Measurements from ENCODE around the gene SPOCK2.

Gene SPOCK2

DNA sequence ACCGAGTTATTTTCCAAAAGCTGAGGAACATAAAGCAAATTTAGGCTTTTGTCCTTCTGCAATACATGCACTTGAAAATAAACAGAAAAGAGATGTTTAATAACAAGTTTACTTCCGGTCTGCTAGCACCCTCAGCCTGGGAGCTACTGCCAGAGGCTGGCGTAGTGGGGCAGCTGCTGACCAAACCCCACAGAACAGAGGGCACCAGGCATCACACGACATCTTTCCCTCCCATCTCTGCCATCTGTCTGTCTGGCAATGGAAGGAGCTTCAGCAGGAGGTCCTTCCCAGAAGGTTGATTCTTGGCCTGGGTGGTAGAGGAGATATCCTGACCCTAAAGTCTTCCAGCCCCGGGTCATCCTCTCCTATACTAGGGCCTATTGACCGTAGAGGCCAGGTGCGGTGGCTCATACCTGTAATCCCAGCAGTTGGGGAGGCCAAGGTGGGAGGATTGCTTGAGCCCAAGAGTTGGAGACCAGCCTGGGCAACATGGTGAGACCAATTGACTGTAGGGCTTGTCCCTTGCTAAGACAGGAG, 76.3 kb downstream of the SPOCK2 start:
- DNase-seq (ENCODE audit: low spot score) (no peak), FAIRE-seq (no peak)

DNA sequence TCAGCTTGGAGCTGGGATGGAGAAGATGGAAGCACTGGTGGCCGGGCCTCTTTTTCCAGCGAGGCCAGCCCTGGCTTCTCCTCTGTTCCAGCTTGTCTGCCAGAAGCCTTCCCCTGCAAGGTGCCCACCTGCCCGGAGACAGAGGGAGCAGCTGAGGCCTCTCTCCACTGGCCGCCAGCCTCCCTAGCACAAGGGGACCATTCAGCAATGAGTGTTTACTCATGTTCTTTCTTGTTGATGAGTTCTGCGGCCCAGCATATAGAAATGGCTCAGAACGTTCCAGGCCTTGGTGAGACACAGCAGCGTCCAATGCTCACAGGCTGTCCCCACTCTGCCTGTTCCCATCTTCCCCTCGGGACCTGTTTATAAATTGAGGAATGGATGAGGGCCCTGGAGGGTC, 76.9 kb downstream of the SPOCK2 start:
- DNase-seq (ENCODE audit: low spot score) (no peak), FAIRE-seq (no peak)

DNA sequence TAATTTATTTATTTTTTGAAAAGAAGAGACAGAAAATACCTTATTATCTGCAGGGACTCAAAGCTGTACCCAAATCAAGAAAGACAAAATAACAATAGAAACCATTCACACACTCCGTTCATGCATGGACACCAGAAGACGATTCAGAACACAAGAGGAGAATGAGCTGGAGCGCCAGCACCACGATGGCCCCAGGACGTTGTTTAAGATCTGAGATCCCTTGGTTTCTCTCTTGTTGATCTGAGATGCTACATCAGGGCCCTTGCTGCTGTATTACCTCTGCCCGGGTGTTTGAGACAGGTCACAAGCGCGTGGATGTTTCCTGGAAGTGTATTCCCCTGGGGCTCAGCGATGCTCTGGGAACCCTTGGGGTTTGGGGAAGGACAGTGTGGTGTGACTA, 77.3 kb downstream of the SPOCK2 start:
- FAIRE-seq (no peak), DNase-seq (ENCODE audit: low spot score) (no peak)

DNA sequence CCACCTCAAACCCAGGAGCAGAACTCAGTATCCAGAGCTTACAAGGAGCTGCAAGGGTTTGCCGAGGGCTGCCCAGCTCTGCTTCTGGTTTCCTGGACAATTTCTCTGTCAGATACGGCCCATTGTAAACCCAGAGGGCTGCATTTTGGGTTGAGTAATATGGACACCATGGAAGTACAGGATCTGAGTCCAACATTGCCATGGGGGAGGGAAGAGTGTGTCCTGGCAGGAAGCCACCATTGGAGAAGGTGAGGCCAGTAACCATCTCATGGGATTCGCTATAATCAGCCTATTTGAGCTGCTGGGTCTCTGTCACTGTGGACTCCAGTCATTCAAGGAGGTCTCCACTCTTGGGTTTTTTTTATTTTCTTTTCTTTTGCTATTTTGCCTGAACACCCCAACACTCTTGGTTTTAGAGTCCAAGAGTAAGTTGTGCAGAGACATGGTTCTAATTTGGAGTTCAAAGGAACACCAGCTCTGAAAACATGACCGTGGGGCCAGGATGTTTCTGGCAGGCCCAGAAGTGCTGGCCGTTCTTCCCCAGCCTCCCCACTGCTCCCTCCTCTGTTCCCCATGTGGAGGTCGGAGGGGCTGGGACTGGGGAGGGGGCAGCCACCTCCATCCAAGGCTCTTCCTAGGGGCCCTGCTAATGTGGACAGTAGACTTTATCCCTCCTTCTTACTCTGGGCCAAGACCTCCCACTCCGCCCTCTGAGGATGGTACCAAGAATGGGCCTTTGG, 77.9 kb downstream of the SPOCK2 start:
- FAIRE-seq: no peak
- no peak for DNase-seq (ENCODE audit: low spot score)

DNA sequence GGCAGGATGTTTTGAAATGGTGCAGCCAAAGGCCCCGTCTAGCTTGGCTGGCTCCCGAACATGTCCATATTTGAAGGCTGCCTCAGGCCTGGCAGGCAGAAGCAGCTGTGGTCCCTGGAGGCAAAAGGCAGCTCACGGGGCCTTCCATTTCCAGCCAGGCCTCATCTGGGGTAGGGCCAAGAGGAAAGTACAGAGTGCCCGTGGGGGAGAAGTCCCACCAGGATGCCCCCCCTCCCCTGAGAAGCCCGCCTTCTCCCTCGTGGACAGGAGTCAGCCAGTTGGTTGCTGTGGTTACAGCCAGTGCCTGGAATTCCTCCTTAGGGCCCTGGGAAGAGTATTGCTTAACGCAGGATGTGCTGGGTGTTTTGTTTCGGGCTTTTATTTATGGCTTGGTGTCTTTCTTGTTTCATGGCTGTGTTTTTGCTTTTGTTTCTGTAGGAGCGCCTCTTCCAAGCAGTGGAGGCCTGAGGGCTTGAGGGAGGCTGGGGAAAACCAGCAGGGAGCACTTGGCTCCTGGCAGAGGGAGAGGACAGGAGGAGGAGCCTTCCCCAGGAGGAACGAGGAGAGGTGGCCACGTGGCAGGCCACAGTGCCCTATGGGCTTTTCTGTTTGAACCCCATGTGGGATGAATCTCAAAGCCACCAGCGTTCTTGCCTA, 78.8 kb downstream of the SPOCK2 start:
- DNase-seq (ENCODE audit: low spot score): no peak
- FAIRE-seq: no peak

DNA sequence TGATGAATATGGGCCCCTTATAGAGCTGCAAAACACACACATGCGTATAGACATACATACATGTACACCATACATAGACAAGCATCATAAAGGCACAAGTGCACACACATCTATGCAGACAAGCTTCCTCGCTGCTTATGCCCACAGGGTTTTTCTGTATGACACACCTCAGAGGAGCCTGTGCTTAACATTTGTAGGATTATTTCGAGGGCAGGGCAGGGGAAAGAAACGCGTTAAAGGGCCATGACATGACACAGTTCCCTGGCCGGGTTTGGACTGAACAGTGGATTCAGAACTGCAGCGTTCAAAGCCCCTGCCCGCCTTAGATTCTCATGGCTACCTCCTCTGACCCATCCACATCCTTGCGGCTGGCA, 79.3 kb downstream of the SPOCK2 start:
- DNase-seq (ENCODE audit: low spot score) (no peak), FAIRE-seq (no peak)

All from RCC 7860 (cell line).